ENCODE data around the gene N4BP2. TPM values are rescaled to one million over a fixed set of nuclear protein-coding genes. Genes with fewer than 3 reads are reported as not detected.

The N4BP2 gene
- total and polyA plus RNA-seq, 4 donors = 1.8 to 33.6 (median 5.9) TPM

DNA sequence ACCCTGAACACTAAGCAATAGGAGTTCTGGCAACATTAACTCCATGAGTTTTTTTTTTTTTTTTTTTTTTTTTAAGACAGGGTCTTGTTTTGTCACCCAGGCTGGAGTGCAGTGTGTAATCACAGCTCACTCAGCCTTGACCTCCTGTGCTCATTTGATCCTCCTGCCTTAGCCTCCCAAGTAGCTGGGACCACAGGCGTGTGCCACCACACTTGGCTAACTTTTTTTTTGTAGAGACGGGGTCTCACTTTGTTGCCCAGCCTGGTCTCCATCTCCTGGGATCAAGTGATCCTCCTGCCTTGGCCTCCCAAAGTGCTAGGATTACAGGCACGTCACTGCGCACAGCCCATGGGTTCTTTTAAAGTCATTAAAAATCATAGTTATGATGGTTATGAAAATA is 145.2 kb downstream of the N4BP2 start:
- no peak for ATAC-seq (ENCODE audit: insufficient read depth, low FRiP score)
- WGBS, 2 donors = 95 to 96% methylated on average over 4 of the region's 4 CpGs
- TF ChIP-seq CTCF (IDR thresholded peaks at IDR 0.05; ENCODE audit: control extremely low read depth, extremely low read depth) = no peak
- no peak overlapping the region for H3K4me3 ChIP-seq
- H3K27ac ChIP-seq (ENCODE audit: low read depth in 1 of 2, low read length in 1 of 2) = no peak overlapping the region
- H3K9me3 ChIP-seq (ENCODE audit: control insufficient read depth in 4 of 4, insufficient read depth in 3 of 4, low read length in 3 of 4) = no peaks in the 10 kb centered on the region
- H3K9ac ChIP-seq (ENCODE audit: insufficient read depth in 1 of 2, low read length in 2 of 2) = no peak overlapping the region
- no peaks in the 10 kb centered on the region for H3K4me1 ChIP-seq (ENCODE audit: control insufficient read depth in 5 of 5, insufficient read depth in 5 of 5, low read length in 5 of 5)
- no peaks in the 10 kb centered on the region for H3K27me3 ChIP-seq (ENCODE audit: control insufficient read depth in 3 of 3, insufficient read depth in 3 of 3, low read length in 2 of 3)
- no peak for DNase-seq
- H3K36me3 ChIP-seq (ENCODE audit: control insufficient read depth in 4 of 4, insufficient read depth in 4 of 4, low read length in 4 of 4) = no peaks in the 10 kb centered on the region

- no peak overlapping the region for H3K9ac ChIP-seq (ENCODE audit: insufficient read depth in 1 of 2, low read length in 2 of 2)
- H3K4me1 ChIP-seq (ENCODE audit: control insufficient read depth in 5 of 5, insufficient read depth in 5 of 5, low read length in 5 of 5) = no peaks in the 10 kb centered on the region
- H3K27me3 ChIP-seq (ENCODE audit: control insufficient read depth in 3 of 3, insufficient read depth in 3 of 3, low read length in 2 of 3) = no peaks in the 10 kb centered on the region
- no peaks in the 10 kb centered on the region for H3K36me3 ChIP-seq (ENCODE audit: control insufficient read depth in 4 of 4, insufficient read depth in 4 of 4, low read length in 4 of 4)
- DNase-seq (no peak), ATAC-seq (ENCODE audit: insufficient read depth, low FRiP score) (no peak)
- H3K27ac ChIP-seq (ENCODE audit: low read depth in 1 of 2, low read length in 1 of 2) = no peak overlapping the region
- 85% methylated on average over 3 of the region's 3 CpGs for WGBS, 2 donors
- TF ChIP-seq CTCF (IDR thresholded peaks at IDR 0.05; ENCODE audit: control extremely low read depth, extremely low read depth) = no peak
- no peaks in the 10 kb centered on the region for H3K9me3 ChIP-seq (ENCODE audit: control insufficient read depth in 4 of 4, insufficient read depth in 3 of 4, low read length in 3 of 4)
- no peak overlapping the region for H3K4me3 ChIP-seq
These were observed 145.8 kb downstream of the N4BP2 start for GRCh38 chr4:40202474-40202873.

DNA sequence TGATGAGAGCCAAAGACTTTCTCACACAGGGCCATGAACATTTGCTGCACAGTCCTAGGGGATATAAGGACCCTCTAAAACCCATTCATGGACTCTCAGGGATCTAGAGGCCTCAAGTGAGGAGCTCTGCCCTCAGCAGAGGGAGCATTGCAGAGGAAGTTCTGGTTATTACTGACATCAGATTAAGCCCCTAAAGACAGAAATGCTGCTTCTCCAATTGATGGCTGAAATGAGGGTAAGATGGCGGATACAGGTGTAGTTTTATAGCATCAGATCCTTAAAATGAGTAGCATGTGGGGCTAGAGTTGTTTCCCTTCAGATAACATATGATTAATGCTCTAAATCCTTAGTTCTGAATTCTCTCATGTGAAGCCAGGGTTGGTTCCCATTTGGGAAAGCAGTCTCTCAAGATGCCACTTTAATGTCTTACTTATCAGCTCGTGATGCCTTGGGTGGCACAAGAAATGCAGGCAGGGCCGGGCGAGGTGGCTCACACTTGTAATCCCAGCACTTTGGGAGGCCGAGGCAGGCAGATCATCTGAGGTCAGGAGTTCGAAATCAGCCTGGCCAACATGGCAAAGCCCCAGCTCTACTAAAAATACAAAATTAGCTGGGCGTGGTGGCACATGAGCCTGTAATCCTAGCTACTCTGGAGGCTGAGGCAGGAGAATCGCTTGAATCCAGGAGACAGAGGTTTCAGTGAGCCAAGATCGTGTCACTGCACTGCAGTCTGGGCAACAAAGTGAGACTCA is 148.0 kb downstream of the N4BP2 start:
- H3K9me3 ChIP-seq (ENCODE audit: control insufficient read depth in 4 of 4, insufficient read depth in 3 of 4, low read length in 3 of 4) = no peaks in the 10 kb centered on the region
- no peak overlapping the region for H3K4me3 ChIP-seq
- ATAC-seq (ENCODE audit: insufficient read depth, low FRiP score) (no peak), DNase-seq (no peak)
- 71 to 87% methylated on average over 9 of the region's 9 CpGs for WGBS, 2 donors
- H3K4me1 ChIP-seq (ENCODE audit: control insufficient read depth in 5 of 5, insufficient read depth in 5 of 5, low read length in 5 of 5) = no peaks in the 10 kb centered on the region
- TF ChIP-seq CTCF (IDR thresholded peaks at IDR 0.05; ENCODE audit: control extremely low read depth, extremely low read depth) = no peak
- H3K27me3 ChIP-seq (ENCODE audit: control insufficient read depth in 3 of 3, insufficient read depth in 3 of 3, low read length in 2 of 3) = no peaks in the 10 kb centered on the region
- H3K27ac ChIP-seq (ENCODE audit: low read depth in 1 of 2, low read length in 1 of 2) = peak overlapping the region in 1 of 2 donors; percentile 45
- H3K9ac ChIP-seq (ENCODE audit: insufficient read depth in 1 of 2, low read length in 2 of 2) = no peak overlapping the region
- H3K36me3 ChIP-seq (ENCODE audit: control insufficient read depth in 4 of 4, insufficient read depth in 4 of 4, low read length in 4 of 4) = no peaks in the 10 kb centered on the region

Data from lung (tissue), 12 donors.